GM18507 (cell line): ENCODE measurements around the gene TMEM109.

Source experiments
- DNase-seq: peaks from one replicate; pipeline ENCODE4 v3.0.0; 2011; ENCODE audit warnings: low read depth; ENCODE audit not compliant: insufficient read length; ENCODE audit errors: extremely low spot score
- FAIRE-seq: peaks from 2 replicates; lab custom pipeline; 2011; peaks lifted over from hg19 to GRCh38; lab: Jason Lieb, UNC

The TMEM109 gene, protein sequence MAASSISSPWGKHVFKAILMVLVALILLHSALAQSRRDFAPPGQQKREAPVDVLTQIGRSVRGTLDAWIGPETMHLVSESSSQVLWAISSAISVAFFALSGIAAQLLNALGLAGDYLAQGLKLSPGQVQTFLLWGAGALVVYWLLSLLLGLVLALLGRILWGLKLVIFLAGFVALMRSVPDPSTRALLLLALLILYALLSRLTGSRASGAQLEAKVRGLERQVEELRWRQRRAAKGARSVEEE

DNA sequence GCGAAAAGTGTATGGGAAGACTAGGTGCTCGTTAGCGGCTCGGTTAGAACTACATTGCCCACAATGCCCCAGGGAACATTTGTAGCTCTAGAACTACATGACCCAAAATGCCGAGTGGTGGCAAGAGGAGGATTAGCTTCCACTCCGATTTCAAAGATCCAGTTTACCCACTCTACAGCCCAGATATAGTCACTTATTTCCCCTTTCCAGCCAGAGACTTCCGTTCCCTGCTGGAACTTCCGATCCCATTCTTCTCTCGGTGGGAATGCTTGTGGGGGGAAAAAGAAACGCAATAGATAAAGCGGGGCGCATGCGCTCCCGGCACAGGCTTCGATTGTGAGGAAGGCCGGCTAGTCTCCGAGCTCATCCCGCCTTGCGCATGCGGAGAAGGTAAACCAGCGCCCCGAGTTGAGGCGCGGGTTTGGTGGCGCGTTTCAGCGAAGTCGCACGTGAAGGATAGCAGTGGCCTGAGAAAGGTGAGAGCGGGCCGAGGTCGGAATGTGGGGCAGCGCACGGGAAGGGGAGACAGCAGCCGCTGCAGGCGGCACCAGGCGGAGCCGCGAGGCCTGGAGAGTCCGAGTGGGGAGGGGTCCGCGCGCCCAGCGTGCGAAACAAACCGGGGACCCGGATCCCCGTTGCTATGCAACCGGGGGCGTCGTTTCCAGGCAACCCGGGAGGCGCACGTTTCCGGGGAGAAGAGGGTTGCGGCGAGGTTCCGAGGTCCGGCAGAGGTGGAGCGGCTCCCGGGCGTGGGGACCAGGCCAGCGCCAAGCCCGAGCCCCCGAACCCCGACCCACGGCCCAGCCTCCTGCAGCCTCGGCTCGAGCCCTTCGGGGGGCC lies at the start of gene TMEM109:
TSS of gene TMEM109 (plus strand) at position 366 of the 840 bp plus-strand sequence. CDS start 5,536 bp downstream, outside the sequence.
- DNase-seq (peak; percentile 80), FAIRE-seq (peak; percentile 90)

DNA sequence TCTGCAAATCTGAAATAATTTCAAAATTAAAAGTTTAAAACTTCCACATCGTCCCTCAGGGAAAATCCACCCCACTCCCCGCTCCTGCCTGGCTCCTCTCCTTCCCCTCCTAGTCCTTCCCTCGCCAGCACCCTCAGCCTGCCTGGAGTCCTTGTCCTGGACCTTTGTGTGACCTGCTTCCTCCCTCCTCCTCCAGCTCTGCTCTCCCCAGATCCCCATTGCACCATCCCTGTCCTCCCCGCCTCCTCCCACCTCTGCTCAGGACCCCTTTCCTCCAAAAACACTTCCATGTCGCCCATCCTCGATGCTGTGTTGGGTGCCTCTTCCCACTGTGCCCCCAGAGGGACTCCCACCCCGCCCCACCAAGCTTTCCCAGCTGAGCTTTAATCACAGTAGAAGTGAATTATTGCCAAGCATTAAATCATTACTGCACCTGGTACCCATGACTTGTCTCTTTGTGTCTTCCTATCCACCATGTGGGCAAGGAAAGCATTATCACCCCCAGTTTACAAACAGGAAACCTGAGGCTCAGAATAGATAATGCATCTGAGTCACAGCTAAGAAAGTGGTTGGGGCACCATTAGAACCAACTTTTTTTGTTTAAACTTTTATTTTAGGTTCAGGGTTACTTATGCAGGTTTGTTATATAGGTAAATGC lies 49.0 kb upstream of the TMEM109 start:
- FAIRE-seq = no peak
- no peak for DNase-seq

DNA sequence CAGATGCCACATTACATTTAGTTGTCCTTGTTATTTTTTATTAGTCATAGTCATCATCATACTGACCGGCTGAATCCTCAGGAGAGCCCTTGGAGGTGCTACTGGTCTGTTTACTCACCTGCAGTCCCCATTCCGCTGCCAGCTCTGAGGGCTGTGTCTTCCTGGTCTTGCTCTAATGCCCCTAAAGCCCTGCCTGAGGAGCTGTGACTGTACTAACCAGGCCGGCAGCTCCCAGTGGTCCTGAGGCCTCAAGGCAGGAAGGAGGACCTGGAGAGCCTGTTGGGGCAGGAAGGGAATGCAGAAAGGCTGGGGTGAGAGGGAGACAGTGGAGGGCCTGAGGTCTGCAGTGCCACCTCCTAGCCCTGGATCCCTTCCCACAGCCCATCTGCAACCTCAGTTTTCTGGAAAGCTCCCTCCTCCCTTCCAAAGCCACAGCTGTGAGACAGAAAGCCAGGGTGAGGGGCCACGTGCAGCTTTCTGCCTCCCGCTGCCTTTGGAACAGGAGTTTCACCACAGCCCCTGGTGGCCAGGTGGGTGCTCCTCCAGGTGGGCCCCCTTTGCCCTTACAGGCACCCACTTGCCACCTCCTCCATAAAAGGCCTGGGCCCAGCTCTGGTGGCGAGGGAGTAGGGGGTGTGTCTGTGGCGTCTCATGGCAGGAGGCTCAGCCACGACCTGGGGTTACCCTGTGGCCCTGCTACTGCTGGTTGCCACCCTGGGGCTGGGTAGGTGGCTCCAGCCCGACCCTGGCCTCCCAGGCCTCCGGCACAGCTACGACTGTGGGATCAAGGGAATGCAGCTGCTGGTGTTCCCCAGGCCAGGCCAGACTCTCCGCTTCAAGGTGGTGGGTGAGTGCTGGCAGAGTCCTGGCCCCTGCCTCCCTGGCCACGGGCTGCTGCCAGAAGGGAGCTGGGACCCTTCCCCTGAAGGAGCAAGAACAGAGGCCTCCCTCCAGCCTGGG lies 46.8 kb upstream of the TMEM109 start, which contains the start of gene ZP1:
TSS of gene ZP1 (plus strand) at position 632 of the 960 bp plus-strand sequence. CDS start at position 652, 20 bp downstream.
- FAIRE-seq (no peak), DNase-seq (no peak)

DNA sequence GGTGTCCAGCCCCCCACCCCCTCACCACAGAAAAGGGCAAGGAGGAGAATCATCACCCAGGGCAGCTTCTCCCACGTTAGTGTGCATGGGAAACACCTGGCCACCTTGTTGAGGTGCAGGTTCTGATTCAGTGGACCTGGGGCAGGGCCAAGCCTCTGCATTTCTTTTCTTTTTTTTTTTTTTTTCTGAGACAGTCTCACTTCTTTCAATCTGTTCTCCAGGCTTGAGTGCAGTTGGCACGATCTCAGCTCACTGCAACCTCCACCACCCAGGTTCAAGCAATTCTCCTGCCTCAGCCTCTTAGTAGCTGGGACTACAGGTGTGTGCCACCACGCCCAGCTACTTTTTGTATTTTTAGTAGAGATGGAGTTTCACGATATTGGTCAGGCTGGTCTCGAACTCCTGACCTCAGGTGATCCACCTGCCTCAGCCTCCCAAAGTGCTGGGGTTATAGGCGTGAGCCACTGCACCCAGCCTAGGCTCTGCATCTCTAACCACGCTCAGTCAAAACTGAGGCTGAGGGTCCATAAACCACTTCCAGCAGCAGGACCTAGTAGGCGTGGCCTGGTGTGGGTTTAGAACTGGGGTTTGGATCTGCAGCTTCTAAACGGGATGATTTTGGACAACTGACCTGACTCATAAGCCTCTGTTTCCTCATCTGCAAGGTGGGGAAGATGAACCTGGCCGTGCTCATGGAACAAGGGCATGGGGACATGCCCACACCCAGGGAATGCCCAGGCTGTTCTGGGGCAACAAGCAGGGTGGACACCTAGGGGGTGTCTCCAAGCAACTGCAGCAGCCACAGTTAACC lies 45.9 kb upstream of the TMEM109 start:
- FAIRE-seq (no peak), DNase-seq (no peak)

DNA sequence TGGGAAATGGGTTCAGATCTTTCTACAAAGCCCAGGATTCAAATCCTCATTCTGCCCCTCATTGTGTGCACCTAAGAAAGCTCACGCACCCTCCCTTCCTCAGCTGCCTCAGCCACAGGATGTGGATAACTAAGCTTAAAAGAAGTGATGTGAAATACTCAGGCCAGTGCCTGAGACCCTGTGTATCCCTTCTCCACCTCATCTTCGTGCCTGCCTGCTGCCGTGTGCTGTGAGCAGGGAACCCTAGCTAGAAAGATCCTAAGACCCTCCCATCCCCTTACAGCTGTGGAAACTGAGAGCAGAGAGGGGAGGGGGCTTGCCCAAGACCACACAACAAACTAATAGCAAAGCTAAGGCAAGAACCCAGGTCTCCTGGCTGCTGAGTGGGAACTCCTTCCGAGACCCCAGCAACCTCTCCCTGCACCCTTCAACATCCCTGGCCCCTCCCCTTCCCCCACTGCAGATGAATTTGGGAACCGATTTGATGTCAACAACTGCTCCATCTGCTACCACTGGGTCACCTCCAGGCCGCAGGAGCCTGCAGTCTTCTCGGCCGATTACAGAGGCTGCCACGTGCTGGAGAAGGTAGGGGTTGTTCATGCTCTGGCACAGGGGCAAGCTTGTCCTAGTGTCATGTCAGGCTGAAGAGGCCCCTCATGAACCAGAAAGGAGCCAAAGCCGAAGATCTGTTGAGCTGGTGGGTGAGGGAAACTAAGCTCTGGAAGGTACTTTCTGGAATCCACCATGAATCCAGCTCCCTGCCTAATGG lies 45.1 kb upstream of the TMEM109 start:
- FAIRE-seq = no peak
- DNase-seq = no peak

DNA sequence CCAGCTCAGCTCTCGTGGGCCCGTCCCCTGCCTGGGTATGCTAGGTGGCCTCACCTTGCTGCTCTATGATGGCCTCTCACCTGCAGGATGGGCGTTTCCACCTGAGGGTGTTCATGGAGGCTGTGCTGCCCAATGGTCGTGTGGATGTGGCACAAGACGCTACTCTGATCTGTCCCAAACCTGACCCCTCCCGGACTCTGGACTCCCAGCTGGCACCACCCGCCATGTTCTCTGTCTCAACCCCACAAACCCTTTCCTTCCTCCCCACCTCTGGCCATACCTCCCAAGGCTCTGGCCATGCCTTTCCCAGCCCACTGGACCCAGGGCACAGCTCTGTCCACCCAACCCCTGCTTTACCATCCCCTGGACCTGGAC lies 44.5 kb upstream of the TMEM109 start:
- no peak for DNase-seq
- FAIRE-seq = no peak

DNA sequence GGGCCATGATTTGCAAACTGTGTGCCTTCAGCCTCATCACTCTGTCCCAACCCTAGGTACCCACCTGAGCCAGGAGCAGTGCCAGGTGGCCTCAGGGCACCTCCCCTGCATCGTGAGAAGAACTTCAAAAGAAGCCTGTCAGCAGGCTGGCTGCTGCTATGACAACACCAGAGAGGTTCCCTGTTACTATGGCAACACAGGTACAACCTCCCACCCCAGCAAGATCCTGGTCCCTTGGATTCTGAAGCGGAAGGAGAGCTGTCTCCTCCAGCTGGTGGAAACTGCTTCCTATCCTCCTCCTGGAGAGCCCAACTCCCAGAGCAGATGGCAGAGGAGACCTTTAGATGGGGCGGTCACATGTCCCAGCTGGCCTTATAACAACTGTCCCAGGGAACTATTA lies 43.7 kb upstream of the TMEM109 start:
- DNase-seq (no peak), FAIRE-seq (no peak)

DNA sequence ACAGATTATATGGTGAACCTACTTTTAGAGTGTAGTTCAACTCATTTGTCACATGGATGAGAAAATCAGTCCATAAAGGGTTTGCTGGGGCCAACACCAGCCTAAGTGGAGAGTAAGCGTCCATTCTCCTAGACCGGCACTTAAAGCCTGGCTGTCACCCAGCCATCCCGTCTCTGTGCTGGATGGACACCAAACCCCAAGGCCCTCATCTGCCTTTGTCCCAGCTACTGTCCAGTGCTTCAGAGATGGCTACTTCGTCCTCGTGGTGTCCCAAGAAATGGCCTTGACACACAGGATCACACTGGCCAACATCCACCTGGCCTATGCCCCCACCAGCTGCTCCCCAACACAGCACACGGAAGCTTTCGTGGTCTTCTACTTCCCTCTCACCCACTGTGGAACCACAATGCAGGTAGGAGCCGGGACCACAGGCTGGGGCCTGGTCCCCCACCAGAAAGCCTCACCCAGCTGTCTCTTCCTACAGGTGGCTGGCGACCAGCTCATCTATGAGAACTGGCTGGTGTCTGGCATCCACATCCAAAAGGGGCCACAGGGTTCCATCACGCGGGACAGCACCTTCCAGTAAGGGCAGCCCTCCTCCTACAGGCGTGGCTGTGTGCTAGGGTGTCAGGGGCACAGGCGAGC lies 43.1 kb upstream of the TMEM109 start:
- DNase-seq (no peak), FAIRE-seq (no peak)

DNA sequence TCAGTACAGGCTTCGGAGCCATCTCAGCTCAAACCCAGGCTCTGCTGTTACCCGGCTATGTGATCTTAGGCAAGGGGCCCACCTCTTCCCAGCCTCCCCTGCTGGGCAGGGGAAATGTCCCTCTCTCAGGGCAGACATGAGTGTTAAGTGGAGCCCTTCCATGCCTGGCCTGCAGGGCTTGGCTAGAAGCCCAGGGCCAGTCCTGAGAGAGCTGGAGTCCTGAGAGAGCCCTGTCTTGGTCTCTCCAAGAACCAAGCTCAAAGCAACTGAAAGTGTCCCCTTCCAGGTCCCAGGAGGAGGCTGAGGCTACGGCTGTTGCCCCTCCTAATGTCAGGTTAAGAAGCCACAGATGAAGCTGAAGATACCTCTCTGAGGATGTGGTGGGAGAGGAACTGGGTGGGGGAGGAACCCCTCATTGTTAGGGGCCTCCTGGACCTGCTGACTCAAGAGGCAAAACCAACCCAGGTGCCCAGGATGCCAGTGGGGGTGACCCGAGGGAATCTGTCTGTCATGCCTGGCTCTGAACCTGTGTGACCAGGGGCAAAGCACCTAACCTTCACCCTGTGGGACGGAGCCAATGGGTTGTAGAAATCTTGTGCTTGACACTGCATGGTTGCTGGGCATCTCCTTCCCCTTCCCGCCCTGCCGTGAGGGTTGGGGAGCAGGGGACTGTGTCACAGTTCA lies 42.4 kb upstream of the TMEM109 start:
- no peak for DNase-seq
- FAIRE-seq = no peak

DNA sequence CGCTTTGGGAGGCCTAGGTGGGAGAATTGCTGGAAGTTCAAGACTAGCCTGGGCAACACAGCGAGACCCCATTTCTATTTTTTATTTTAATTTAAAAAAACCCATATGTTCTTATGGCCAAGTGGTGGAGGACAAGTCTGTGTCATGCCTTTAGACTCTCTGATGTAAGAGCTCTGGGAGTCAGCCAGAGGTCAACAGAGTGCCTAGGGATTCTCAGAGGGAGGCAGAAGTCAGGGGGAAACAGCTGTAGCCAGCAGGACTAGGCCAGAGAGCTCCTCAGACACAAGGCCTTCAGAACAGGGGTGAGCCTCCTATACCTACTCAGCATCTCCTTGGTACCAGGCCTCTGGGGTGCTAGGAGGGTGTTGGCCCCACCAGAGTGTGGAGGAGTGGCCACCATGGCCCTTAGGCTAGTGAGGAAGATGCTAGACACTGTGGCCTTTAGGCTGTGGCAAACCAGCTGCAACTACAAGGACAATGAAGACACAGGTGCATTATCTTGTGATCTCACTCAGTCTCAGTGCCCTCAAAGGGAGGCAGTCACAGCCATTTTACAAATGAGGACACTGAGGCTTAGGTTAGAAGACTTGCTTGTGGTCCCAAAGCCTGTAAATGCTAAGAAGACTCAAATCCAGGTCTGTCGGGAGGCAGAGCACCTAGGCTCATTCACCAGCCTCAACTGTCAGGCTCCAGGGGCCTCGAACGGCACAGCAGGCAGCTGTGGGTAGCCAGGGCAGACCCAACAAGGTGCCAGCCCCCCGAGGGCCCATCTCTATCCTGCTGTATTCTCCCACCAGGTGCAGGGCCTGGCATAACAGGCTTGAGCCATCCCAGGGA lies 41.6 kb upstream of the TMEM109 start:
- no peak for FAIRE-seq
- no peak for DNase-seq

DNA sequence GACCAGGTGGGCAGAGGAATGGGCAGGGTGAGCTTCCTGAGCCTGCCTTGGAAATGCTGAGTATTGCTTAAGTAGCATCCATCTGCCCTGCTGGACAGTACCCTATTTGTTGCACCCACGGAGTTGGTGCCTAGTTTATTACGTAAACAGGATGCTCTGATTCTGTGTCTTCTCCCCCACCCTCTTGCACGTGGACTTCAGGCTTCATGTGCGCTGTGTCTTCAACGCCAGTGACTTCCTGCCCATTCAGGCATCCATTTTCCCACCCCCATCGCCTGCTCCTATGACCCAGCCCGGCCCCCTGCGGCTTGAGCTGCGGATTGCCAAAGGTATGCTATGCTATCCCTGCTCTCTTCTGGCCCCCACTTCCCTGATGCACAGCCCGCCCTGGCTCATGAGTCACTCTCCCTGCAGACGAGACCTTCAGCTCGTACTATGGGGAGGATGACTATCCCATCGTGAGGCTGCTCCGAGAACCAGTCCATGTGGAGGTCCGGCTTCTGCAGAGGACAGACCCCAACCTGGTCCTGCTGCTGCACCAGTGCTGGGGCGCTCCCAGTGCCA lies 40.9 kb upstream of the TMEM109 start:
- no peak for DNase-seq
- FAIRE-seq = no peak

DNA sequence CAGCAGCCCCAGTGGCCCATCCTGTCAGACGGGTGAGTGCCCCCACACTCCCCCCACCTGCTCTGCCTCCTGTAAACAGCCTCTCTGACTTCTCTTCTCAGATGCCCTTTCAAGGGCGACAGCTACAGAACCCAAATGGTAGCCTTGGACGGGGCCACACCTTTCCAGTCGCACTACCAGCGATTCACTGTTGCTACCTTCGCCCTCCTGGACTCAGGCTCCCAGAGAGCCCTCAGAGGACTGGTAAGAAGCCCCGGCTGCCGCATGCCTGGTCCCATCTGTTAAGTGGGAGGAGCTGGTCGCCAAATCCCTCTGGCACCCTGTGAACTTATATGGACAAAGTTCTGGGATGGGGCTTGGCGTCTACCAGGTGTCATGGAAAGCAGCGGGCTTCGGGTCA lies 40.4 kb upstream of the TMEM109 start:
- FAIRE-seq (no peak), DNase-seq (no peak)

DNA sequence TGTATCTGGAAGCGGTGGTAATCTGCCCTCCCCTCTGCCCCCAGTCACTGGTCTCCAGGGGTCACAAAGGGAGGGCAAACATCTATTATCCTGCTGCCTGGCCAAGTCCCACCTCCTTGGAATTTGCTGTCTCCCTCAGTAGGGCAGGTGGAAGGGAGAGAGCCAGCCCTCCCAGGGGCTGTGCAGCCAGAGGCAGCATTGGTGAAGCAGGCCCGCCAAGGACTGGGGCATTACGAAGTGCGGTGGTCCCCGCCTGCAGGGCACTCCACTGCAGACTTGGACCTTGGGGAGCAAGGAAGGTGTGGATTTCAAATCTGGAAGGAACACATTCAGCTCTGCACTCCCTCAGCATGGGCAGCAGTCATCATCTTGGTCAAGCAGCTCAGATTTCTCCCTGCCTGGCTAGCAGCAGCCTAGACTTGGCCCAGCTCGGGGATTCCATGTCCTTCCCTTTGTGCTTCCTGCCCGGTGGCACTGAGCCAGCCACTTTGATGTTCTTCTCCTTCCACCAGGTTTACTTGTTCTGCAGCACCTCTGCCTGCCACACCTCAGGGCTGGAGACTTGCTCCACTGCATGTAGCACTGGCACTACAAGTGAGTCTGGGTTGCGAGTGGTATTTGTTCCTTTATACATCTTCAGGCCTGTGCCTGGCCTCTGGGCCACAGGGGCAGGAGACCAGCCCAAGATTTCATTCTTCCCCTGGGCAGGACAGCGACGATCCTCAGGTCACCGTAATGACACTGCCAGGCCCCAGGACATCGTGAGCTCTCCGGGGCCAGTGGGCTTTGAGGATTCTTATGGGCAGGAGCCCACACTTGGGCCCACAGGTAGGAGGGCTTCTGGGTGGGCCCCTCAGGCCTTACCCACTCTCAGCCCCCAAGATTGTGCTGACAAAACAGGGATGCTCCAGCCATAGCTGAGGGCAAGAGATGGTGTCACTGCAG lies 39.3 kb upstream of the TMEM109 start:
- FAIRE-seq = no peak
- no peak for DNase-seq

DNA sequence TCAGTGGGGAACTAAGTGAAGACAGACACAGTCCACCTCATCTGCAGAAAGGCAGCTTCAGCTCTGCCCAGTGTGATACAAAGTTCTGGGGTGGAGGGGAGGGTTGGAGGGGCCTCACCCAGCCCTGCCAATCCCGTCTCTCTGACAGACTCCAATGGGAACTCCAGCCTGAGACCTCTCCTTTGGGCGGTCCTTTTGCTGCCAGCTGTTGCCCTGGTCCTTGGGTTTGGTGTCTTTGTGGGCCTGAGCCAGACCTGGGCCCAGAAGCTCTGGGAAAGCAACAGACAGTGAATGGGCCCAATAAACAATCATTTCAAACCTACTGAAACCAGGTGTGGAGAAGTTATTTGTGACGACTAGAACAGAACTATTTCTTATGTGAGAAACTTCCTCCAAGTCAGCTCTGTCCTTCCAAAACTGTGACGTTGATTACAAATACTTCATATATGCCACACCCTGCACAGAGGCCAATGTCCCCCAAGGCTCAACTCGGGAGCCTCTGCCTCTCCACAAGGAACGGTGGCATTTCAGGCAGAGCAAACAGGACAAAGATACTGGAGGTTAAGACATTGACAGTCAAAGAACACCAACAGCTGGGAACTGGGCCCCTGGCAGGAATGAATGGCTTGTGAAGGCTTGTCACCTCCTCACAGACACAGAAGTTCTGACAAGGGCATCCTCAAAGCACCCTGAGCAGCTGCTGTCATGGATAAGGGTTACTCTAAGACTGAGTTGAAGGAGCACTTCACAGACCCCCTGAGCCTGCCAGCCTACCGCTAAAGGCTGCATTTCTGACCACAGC lies 38.4 kb upstream of the TMEM109 start:
- FAIRE-seq = no peak

More for the DNA sequence above, 38.4 kb upstream of the TMEM109 start:
- no peak for DNase-seq
